RCC 7860 (cell line): ENCODE data around the gene PTN.

Source experiments
- DNase-seq: peaks from one replicate; pipeline ENCODE4 v3.0.0-alpha.2; 2015; ENCODE audit warnings: low spot score
- FAIRE-seq: peaks from 2 replicates; lab custom pipeline; 2012; peaks lifted over from hg19 to GRCh38; lab: Jason Lieb, UNC

PTN gene

DNA sequence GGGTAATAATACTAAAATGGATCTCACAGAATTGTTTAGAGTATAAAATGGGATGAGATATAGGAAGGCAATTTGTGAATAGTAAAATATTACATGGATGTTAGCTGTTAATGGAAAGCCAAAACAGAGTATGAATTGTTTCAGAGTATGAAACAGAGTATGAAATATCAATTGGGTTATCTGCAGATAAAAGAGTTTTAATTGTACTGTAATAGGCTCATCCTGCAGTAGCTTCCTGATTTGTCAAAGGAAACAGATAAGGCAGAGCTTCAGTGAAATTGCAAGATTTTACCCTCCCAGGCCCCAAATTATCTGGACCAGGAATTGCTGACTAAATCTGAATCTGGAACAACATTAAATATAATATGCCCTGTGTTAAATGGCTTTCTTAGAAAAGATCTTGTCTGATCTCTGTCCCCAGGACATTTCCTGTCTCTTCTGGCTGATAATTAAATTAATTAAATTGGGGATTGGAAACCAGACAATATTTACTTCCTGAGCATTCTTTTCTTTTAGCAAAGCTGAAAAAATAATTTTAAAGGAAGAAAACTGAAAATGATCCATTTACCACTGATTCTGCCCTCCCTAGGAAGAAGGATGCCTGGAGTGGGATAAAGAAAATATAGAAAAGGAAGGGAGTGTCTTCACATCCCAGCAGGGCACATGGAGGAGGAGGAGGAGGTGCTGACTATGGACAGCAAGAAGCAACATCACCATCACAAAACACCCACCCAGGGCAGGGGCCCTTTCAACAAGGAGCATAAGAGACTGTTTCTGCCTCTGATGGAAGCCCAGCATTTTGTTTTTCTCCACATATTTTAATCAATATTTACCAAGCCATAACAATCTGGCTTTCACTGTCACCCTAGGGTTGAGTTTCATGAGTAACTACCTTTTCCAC, 18.5 kb downstream of the PTN start:
- no peak for DNase-seq
- no peak for FAIRE-seq

DNA sequence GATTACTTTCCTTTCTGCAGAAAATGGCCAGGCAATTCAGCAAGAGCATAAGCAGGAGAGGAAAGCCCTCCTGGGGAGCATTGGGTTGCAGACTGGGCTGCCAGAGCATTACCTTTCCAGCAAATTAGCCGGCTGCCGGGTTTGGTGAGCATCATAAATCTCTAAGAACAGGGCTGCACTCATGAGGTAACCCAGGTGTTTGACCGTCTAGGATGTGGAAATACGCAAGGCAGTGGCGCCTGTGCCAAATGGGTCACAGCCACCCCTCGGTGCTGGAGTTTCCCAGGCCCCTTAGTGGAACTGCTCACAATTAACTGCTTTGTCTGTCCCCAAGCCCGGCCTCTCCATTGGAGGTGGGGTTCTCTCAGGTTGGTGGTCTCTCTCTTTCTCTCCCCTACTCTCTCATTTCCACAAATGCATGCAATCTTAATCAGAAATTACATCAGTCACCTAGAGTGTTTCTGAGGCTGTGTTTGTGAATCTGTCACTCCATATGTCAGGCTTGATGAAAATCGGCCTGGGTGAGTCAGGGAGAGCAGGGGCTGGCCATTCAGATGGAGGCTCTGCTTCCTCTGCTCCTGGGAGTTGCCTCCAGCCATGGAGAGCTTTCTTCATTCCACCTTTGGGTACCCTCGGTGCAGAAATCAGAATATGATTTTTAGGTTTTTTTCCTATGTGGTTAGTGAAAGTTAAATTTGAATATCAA, 26.7 kb downstream of the PTN start:
- no peak for FAIRE-seq
- DNase-seq: no peak

DNA sequence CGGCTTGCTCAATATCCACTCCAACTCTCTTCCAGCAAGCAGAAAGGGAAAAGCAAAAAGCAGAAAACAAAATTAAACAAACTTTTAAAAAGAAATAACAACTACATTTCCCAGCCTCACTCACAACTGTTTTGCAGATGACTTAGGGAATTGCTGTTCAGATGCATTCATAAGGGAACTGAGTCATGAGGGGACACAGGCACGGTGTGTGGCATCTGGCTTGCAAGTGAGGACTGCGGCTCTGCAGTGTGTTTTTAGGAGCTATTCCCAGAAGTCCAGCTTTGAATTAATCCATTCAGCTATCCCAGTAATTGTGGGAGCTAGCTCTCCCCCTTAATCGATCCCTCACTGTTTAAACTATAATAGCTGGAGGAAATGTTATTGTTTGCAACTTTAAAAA, 30.3 kb downstream of the PTN start:
- no peak for DNase-seq

DNA sequence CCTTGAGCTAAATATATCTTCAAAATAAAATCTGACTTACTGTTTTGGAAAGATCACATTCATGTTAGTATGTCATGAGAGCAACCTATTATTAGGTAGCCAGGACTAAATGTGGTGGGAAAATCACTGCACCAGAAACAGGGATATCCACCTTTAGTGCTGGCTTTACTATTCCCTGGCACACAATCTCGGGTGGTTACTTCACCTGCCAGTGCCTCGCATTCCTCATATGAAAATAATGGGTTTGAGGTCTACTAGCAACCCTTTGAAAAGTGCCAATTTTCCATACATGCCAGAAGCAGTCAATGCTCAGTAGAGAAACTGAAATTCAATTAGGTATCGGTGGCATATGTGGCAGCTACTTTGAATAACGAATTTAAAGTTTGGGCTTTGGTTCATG, 36.8 kb downstream of the PTN start:
- FAIRE-seq: no peak
- DNase-seq: no peak

More for the DNA sequence above, 30.3 kb downstream of the PTN start:
- FAIRE-seq: no peak

DNA sequence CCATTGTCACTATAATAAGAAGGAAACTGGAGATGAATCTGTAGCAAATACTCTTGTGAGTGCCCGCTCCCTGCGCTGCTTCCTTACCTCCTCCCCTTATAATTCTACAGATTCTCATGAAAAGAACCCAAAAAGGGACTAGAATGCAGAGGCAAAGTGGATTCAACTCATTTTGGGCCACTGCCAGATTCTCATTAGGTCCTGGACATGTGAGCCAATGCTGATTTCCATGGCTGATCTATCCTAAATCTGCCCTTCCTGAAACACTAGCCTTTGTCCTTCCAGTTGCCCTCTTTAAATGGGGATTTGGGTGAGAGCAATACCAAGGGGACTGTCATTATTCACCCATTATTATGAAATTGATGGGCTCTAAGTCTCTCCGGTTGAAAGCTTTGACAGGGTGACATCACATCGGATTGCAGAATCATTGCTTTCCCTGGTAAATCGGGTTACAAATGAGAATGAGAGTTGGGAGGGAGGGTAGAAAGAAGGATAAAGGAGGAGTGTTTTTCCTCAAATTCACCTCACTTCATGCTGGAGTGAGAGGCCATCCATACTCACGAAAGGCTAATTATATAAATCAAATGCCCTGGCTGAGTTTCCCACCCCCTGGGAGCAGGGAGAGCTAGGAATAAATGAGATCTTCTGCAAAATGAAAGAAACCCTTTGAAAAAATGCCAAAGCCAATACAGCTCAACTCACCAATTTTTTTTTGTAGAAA, 37.5 kb downstream of the PTN start:
- no peak for FAIRE-seq
- DNase-seq: no peak

DNA sequence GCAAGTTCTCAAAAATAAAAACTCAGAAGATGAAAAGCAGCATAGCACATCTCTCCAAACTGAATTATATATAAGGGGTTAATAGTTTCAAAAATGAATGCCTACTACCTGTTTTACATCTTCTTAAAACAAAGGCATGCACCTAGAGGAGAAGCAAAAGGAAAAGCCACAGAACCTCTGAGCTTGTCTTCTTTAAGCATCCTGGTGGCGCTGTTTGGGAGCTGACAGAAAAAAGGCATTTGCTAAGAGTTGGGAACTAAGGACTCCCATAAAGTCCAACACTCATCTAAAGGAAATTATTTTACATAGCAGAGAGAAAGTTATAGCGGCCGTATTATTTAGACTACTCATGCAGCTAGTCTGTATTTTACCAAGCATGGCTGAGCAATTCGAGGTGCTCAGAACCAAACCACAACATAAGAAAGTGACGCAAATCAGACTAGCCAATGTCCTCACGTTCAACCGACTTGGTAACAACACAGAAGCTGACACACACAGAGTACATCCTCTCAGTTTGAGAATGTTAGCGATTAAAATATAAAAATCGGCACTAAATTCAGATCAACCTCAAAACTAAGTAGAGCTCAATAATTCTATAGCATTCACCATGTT, 38.8 kb downstream of the PTN start:
- DNase-seq (no peak), FAIRE-seq (no peak)

DNA sequence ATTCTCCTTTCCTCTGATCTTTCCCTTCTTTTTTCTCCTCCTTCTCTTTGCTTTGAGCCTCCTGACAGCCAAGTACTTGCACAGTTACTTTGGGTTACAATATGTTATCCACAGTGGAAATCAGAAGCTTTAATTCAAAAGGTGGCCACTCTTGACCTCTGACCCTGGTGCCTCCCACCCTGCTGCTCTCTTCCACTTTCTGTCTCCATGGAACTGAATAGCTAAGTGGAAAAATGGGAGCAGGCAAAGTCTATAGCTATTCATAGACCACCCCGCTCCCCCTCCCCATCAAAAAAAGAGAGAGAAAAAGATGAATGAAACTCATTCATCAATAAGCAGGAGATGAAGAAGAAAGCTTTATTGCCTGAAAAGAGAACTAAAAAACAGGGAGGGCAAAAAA, 39.4 kb downstream of the PTN start:
- FAIRE-seq (no peak), DNase-seq (no peak)

DNA sequence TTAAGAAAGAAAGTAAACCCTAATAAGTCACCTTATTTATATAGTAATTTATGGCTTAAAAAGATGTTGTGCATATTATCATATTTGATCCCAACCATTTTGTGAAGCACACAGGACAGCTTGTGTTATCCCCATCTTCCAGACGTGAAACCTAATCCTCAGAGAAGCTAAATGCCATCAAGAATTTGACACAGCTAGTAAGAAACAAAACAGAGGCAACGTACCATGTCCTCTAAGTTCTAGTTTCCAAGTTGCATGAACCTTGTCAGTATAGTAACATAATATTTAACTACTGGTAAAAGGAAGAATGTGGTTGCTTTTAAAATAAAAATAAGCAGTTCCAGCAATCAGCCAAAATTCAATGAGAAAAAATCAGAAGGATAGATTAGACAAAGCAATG, 41.5 kb downstream of the PTN start:
- DNase-seq (no peak), FAIRE-seq (no peak)

DNA sequence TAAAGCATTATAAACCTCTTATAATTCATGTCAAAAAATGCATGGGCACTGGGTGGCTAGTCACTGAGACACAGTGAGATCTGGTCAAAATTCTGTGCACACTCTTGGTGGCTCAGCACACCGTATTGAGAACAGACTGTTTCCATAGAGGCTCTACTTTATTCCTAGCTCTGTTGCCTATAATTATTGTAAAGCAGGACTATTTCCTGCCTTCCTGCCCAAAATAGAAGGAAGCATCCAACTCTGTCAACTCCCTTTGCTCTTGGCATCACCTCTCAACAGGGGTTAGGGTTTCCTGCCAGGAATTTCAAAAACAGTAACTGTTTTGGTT, 45.1 kb downstream of the PTN start:
- FAIRE-seq: no peak
- DNase-seq: no peak

DNA sequence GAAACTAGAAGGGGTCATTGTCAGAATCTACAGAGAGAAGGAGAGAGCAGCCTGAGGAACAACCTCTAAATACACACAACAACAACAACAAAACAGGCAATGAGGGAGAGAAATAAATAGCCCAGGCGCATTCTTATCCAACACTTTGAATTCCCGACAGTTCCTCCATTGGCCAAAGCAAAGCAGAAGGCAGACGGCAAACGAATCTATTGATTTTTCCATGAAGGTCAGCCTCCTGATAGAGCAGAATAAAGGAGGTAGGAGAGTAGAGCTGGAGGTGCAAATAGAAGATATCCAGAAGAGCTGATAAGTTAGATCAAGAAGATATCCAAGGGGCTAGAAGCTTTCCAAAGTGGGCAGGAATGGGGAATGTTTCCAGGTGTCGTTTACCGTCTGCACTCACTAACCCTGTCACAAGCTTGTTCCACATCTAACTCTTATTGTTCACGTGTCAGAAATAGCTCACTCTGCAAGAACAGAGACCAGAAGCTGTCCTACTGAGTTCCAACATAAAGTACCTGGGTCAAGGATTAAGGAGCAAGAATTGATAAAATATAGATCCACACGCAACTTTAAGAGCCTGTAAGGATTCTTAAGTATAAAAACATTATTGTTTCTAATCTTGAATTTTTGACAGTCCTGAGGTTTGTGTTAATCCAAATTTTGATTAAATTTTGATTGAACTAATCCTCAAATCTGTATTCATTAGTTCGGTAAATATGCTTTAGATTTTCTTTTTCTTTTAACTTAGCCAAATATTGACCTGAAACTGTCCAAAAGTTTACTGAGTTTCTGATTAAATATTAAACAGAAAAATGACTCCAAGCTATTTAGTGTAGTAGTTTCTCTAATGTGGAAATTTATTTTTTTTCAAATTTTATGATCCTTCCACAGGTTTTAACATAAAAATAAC, 45.7 kb downstream of the PTN start:
- no peak for FAIRE-seq
- no peak for DNase-seq

DNA sequence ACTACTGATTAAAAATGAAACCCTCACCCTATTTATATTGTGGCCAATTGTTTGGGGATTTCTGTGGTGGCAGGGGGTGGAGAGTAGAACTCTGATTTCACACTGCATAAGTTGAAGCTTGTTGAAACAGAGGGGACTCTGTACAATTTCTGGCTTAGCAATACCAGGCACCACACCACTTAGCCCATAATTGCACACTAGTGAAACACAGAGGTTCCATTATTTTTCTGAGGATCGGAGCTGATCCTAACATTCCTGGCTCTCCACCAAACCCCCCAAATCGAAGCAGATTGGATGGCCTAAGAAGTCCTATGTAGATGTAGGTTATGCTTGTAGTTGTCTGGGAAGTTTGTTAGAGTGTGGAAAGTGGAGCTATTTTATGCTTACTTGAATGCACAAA, 47.0 kb downstream of the PTN start:
- FAIRE-seq (no peak), DNase-seq (no peak)

DNA sequence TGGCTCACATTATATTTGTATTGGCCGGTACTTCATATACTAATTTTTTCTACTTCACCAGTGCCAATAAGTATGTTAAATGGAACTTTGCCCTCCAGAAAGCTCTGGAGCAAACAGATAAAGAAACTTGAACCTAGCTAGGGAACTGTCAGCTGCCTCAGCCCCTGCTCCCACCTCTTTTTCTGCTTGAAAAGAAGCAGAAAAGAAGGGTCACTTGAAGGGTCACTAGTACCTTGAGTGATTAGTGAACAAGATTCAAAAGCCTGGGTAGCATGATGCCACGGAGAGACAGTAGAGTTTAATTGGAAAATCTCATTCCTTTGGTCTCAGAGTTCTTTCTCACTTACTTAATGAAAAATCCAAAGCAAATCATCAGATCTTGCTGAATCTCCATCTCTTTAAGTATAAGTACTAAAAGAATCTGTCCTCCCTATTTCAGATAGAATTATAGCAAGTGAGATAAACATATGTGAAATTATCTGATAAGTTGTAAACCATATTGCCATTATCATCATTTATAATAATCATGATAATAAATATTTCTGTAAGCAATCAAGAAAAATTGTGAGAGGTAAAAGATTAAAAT, 47.7 kb downstream of the PTN start:
- FAIRE-seq (no peak), DNase-seq (no peak)

DNA sequence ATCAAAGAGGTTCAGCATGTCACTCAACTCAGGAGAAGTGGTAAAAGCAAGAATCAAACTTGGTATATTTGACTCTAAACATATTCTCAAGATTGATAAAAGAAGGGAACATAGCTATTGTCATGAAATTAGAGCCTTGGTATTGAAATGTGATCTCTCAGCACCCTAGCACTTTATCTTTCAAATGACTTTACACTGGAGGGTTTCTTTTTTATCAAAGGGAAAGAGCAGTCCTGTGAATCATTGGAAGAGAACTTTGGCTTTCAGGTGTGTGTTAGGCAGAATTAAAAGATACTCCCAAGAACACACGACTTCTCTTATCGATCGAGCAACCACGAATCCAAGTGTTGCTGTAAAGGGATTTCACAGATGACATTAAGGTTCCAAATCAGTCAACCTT, 54.4 kb downstream of the PTN start:
- FAIRE-seq (no peak), DNase-seq (no peak)

DNA sequence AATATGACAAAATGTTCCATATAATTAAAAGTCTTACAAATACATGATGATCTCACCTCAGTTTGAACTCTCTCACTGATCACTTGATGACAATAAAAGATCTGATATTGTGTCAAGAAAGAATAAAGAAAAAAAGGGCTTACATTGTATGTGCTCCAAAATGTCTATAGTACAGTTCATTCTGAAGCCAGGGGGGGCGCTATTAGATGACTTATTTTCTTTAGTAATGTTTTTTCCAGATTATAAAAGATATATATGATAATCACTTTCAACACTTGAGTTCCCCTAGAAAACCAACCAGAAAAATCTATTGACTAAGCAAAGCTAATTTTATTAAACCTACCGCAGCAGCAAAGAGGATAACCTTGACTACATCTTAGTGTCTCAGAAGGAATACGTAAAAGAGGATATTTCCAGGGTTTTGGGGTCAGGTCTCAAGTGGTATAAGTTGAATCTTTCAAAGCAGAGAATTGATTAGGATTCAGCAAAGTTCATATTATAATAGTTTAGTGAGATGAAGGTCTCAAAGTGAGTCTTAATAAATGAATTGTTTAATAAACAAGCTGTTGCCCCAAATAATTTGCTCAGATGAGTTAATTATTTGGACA, 55.8 kb downstream of the PTN start:
- DNase-seq (no peak), FAIRE-seq (peak; percentile 18)

DNA sequence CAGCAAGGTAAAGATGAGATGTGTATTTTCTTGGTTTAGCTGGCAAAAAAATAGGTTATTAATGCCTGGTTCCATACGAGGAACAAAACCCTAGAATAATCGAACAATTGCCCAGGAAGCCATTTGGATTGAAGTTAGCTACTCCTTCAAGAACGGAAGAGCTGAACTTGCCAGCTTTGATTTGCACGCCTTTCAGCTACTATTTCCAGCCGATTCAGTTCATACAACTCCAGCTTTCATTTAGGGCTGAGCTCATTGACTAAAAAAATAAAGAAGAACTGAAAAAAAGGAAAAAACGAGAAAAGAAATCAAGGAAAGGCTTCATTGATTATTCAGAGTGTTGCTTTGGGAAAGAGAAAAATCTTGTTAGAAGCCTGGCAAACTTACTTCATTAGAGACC, 60.4 kb downstream of the PTN start:
- DNase-seq: no peak
- FAIRE-seq: no peak

DNA sequence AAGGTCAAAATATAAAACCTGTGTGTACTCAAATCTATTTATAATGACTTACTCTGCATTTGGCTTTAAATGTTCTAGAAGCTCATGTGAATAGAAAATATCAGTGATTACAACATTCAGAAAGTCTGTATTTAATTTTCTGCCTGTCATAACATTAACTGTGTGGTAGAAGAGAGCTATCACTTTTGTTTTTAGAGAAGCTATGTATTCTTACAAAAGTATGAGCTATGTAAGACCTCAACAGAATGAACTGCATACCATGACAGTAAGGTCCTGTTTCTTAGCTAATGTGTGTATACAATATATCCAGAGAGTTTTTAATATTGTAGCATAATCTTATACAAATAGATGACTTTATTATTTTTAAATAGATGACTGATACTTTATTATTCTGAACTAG, 61.5 kb downstream of the PTN start:
- FAIRE-seq (no peak), DNase-seq (no peak)

DNA sequence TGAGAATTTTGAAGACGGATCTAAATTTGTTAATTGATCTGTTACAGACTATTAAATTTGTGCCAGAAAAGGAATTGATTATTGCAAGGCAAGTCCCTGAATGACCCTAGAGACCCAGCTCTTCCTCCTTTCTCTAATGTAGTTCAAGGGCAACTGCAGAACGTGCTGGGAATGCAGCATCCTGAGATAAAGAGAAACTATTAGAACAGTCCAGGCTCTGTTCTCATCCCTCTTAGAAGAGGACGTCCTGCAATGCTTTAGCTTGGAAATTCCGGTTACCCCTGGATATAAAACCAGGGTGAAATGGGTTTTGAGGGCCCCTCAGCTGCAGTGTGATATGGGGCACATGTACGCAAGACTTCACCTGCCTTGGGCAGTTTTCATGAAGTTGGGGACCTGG, 67.3 kb downstream of the PTN start:
- FAIRE-seq (no peak), DNase-seq (no peak)

DNA sequence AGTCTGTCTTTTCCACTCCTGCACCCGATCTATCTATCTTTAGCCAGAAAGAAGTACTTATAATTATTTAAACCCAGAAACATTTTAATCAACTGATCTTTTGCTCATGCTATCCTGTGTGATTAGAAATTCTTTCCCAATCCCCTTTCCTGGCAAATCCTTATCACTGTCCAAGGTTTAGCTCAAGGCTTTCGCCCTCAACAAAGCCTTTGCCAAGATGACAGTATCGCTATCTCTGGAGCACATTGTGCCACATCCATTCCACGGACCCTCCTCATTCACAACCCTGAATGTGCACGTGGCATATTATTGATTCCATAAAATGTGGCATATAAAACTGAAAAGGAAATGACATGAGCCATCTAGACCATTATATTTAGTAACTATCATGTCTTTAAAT, 71.3 kb downstream of the PTN start:
- DNase-seq: no peak
- FAIRE-seq: no peak

DNA sequence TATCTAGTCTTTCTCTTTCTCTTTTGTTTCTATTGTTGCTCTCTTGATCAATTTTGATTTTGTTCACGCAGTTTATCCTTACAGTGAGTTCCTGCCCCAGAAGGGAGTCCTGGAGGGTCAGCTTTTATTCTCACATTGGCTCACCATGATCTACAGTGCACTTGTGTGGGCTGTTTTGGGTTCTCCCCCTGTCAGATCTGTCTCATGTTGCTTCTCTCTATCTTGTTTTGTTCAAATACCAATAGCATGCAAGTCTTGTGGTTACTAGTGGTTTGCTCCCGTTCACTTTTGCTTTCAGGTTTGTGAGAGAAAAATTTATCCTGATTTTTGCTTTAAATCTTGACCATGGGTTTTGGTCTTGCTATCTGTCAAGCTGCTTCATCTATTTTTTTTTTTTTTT, 74.3 kb downstream of the PTN start:
- FAIRE-seq: no peak

More for the DNA sequence above, 74.3 kb downstream of the PTN start:
- DNase-seq: no peak
